ENCODE data around the gene NCOA3.
A peak's percentile ranks its signal among the peaks of the same experiment; 100 is the strongest.

Gene NCOA3

DNA sequence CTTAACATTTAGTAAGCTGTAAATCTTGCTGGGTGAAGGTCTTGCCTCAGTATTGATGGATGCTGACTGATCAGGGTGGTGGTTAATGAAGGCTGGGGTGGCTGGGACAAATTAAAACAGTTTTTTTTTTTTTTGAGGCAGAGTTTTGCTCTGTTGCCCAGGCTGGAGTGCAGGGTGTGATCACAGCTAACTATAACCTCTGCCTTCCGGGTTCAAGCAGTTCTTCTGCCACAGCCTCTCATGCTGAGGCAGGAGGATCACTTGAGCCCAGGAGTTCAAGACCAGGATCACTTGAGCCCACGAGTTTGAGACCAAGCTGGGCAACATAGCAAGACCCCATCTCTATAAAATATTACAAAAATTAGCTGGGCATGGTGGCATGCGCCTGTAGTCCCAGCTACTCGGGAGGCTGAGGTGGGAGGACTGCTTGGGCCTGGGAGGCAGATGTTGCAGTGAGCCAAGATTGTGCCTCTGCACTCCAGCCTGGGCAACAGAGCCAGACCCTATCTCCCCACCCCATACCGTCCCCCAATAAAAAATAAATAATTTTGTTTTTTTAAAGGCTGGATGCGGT, 67.2 kb downstream of the NCOA3 start:
- TF ChIP-seq, protein P1, sequence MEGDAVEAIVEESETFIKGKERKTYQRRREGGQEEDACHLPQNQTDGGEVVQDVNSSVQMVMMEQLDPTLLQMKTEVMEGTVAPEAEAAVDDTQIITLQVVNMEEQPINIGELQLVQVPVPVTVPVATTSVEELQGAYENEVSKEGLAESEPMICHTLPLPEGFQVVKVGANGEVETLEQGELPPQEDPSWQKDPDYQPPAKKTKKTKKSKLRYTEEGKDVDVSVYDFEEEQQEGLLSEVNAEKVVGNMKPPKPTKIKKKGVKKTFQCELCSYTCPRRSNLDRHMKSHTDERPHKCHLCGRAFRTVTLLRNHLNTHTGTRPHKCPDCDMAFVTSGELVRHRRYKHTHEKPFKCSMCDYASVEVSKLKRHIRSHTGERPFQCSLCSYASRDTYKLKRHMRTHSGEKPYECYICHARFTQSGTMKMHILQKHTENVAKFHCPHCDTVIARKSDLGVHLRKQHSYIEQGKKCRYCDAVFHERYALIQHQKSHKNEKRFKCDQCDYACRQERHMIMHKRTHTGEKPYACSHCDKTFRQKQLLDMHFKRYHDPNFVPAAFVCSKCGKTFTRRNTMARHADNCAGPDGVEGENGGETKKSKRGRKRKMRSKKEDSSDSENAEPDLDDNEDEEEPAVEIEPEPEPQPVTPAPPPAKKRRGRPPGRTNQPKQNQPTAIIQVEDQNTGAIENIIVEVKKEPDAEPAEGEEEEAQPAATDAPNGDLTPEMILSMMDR (IDR thresholded peaks at IDR 0.05), result no peak
- Histone ChIP-seq H3K27ac (no peak overlapping the region), H3K4me3 (no peak overlapping the region)
- no peak for DNase-seq (ENCODE audit: low spot score)

DNA sequence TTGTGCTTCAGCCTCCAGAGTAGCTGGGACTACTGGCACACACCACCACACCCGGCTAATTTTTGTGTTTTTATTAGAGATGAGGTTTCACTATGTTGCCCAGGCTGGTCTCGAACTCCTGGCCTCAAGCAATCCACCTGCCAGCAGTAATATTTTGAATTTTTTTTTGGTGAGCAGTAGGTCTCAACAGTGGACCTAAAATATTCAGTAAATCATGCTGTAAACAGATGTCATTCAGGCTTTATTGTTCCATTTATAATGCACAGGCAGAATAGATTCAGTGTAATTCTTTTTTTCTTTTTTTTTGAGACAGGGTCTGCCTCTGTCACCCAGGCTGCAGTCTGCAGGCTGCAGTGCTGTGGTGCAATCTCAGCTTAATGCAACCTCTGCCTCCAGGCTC, 69.7 kb downstream of the NCOA3 start:
- Histone ChIP-seq H3K4me3 (no peak overlapping the region), H3K27ac (no peak overlapping the region)
- DNase-seq (ENCODE audit: low spot score), result no peak
- TF ChIP-seq, protein P1 (IDR thresholded peaks at IDR 0.05), result no peak

DNA sequence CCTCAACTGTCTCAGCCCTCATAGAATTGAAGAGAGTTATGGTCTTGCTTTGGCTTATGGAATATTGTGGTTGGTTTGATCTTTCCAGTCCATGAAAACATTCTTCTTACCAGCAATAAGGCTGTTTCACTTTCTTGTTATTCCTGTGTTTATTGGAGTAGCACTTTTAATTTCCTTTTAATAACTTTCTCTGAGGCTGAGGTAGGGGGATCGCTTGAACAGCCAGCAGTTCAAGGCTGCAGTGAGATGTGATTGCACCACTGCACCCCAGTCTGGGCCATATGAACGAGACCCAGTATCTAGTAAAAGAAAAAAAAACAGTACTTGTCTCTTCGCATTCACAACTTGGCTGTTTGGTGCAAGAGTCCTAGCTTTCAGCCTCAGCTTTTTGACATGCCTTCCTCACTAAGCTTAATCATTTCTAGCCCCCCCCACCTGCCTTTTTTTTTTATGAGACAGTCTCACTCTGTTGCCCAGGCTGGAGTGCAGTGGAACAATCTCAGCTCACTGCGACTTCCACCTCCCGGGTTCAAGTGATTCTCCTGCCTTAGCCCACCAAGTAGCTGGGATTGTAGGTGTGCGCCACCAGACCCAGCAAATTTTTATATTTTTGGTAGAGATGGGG, 70.5 kb downstream of the NCOA3 start:
- H3K27ac ChIP-seq, result no peak overlapping the region
- no peak for DNase-seq (ENCODE audit: low spot score)
- TF ChIP-seq, protein P1 (IDR thresholded peaks at IDR 0.05), result no peak
- no peak overlapping the region for H3K4me3 ChIP-seq

DNA sequence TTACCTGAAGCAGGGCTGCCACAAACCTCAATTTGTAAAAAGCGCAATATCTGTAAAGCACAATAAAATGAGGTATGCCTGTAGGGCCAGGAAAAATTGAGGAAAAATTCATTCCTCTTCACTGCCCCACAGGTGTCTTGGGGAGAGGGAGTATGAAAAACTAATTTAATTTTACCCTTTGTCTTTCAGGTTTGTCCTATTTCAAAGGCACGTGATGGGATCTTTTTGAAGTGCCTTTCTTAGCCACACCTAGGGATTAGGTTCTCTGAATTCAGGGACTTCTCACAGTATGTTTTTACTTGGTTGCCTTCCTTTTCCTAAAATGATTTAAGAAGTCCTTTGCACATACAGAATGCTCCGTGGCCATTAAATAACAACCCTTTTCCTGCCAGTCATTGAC, 71.9 kb downstream of the NCOA3 start:
- Histone ChIP-seq H3K4me3 (no peak overlapping the region), H3K27ac (no peak overlapping the region)
- no peak for DNase-seq (ENCODE audit: low spot score)
- TF ChIP-seq, protein P1 (IDR thresholded peaks at IDR 0.05), result no peak

DNA sequence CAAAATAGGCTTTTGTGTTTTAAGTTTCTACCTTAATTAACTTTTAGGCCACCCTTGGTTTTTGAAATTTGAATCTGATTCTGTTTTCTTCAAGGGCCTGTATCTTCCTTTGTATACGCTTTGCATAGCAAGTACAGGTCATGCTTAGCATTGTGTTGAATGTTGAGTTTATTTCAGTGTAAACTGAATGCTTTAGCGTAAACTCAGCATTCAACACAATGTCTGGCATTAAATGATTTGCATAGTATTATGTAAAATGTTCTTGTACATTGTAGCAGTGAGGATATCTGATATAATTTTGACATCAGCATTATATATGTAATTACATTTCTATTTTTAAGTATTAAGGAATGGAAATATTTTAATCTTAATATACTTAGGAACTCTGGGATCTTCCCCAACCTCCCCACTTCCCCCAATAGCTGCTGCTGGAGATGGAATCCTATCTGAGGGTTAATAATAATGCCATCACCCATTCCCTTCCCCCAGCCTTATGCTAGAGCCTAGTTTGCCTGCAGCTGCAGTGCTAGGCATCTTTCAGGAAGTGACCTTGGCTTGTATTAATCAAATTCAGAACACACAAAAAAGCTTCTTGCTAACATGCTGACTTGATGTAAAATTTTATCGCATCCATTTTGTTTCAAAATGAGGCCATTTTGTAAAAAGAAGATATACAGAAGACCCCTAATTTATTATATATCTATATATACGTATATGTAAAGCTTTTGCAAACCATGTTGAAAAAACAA, 73.1 kb downstream of the NCOA3 start:
- Histone ChIP-seq H3K27ac (no peak overlapping the region), H3K4me3 (no peak overlapping the region)
- TF ChIP-seq, protein P1 (IDR thresholded peaks at IDR 0.05), result no peak
- no peak for DNase-seq (ENCODE audit: low spot score)

DNA sequence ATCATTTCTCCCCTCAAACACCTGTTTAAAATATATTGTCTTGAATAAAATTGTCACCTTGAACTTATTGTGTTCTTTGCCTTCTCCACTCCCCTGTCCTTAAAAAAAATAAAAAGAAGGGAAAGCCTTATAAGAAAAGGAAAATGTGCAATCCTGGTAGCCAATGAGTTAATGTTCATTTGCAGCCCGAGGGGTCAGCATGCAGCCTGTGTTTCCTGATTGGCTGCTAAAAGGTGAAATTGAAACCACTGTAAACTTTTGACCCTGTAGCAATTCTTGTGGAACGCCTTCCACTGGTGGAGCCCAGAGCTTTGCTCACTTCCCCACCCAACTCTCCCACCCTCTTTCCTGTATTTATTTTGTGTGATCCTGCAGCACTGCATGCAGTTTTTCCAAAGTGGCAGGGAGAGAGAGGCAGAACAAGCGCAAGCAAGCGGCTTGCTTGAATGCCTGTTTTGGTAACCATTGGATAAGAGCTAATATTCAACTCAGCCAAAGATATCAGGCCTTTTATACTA, 74.9 kb downstream of the NCOA3 start:
- TF ChIP-seq, protein P1 (IDR thresholded peaks at IDR 0.05), result no peak
- no peak for DNase-seq (ENCODE audit: low spot score)
- Histone ChIP-seq H3K4me3 (peak overlapping the region; percentile 35), H3K27ac (peak overlapping the region; percentile 35 to 42)
